Hair follicular keratinocyte (primary cell): ENCODE measurements around the gene NDUFA7. TPM values are rescaled to one million over a fixed set of nuclear protein-coding genes. Genes with fewer than 3 reads are reported as not detected.

Source experiments
- total RNA-seq: library from RNA; depleted of rRNA; stranded (reverse); fragments of >200 nt; gene quantifications from 2 replicates; pipeline ENCODE4 v1.2.3, GENCODE V29; 2015

NDUFA7 gene
- total RNA-seq = 75.4 and 96.4 TPM in 2 replicates

GRCh38 chr19:8321067-8321985, at the start of gene NDUFA7, which contains the start of gene RPS28:
TSS of gene NDUFA7 (minus strand) at chr19:8321375. CDS start at chr19:8321358, 17 bp downstream.
TSS of gene RPS28 (plus strand) at chr19:8321496. CDS start at chr19:8321531, 35 bp downstream.

GRCh38 chr19:8363803-8364771, 42.9 kb upstream of the NDUFA7 start, which contains the start of gene ANGPTL4:
TSS of gene ANGPTL4 (plus strand) at chr19:8364155. CDS start at chr19:8364322, 167 bp downstream.

GRCh38 chr19:8342684-8343482, 21.7 kb upstream of the NDUFA7 start, which contains the start of gene KANK3:
TSS of gene KANK3 (minus strand) at chr19:8343262. CDS start at chr19:8337828, 5,434 bp downstream.

DNA sequence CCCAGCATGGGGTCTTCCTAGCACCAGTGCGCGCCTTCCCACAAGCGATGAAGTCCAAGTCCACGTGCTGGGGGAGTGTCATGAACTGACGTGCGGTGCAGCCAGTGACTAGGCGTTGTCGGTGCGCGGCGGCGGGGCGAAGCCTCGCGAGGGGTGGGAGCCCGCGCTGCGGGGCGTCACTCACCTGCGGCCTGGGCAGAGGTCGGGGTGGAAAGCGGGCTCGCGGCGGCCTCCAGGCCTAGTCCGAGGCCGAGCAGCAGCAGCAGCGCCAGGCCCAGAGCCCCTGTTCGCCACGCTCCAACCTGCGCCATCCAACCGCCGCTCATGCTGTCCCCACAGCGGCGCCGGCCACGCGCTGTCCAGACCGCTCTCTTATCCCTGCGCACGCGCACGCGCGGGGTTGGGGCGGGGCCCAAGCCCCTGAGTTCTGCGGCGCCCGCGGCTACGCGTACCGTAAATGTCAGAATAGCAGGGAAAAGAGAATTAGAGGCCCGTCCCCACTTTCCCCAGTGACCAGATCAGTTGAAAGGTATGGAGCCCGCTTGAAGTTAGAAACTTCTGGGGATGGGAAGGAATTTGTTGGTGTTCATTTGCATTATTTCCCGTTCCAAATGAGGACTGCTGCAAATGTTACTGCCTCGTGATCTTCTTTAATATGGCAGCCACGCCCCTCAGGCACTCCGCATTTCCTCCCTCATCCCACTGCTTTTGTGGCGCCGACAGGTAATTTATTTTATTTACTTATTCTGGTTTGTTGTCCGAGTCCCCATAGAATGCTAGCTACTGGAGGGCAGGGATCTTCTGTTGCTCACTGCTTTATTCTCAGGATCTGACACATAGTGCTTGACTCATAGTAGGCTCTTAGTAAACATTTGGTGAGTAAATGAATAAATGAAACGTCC, 13.0 kb downstream of the NDUFA7 start, which contains the start of gene CD320:
Gene CD320 (minus strand): TSS at position 394 of the 902 bp plus-strand sequence. CDS start 68 bp downstream, at position 326.

Other genes with a start within 250 kb of the NDUFA7 start
- gene FBN3, start 171.8 kb downstream of the NDUFA7 start, total RNA-seq = not detected in 2 replicates
- gene CERS4, start 112.0 kb downstream of the NDUFA7 start, total RNA-seq = 7.3 and 9.1 TPM in 2 replicates
- gene CD320, start 13.0 kb downstream of the NDUFA7 start, total RNA-seq = 49.5 and 89.8 TPM in 2 replicates
- gene RPS28, start 121 bp upstream of the NDUFA7 start, total RNA-seq = 389 and 571 TPM in 2 replicates
- 2.7 and 4.1 TPM in 2 replicates for gene KANK3, start 21.9 kb upstream of the NDUFA7 start, total RNA-seq
- gene ANGPTL4, start 42.8 kb upstream of the NDUFA7 start, total RNA-seq = 121 and 161 TPM in 2 replicates
- 14.3 and 21.9 TPM in 2 replicates for gene RAB11B, start 69.0 kb upstream of the NDUFA7 start, total RNA-seq
- gene MARCHF2, start 91.9 kb upstream of the NDUFA7 start, total RNA-seq = 52.5 and 80.2 TPM in 2 replicates
- 48.3 and 116 TPM in 2 replicates for gene HNRNPM, start 123.6 kb upstream of the NDUFA7 start, total RNA-seq
- gene PRAM1, start 181.3 kb upstream of the NDUFA7 start, total RNA-seq = not detected in 2 replicates
- gene ZNF414, start 192.8 kb upstream of the NDUFA7 start, total RNA-seq = 2.3 and 3.7 TPM in 2 replicates